DMS 273 (cell line): Measurements from ENCODE around the gene LYVE1.
A peak's percentile ranks its signal among the peaks of the same experiment; 100 is the strongest.
"Not testable (repeated sequence)": the region's sequence is repeated elsewhere in the genome, so short reads cannot be mapped to it uniquely, and the experiment has no call there.

Experiments
- DNase-seq: peaks from one replicate; lab custom pipeline; 2025; ENCODE audit not compliant: unreplicated experiment; lab: John Stamatoyannopoulos, UW

The LYVE1 gene

GRCh38 chr11:10568486-10568941, at the start of gene LYVE1:
Gene LYVE1 (minus strand): TSS chr11:10568665. CDS start chr11:10568532, 133 bp downstream.
- no peak for DNase-seq

- no peak for DNase-seq
Measured at GRCh38 chr11:10617551-10617950, 49.1 kb upstream of the LYVE1 start.

GRCh38 chr11:10611979-10612862, 43.8 kb upstream of the LYVE1 start:
- DNase-seq = no peak

- DNase-seq = no peak
Measured at GRCh38 chr11:10609636-10610035, 41.2 kb upstream of the LYVE1 start.

- DNase-seq = no peak
Measured at GRCh38 chr11:10608584-10608983, 40.1 kb upstream of the LYVE1 start.

- DNase-seq = no peak
Measured at GRCh38 chr11:10607462-10608132, 39.1 kb upstream of the LYVE1 start.

GRCh38 chr11:10606536-10607208, 38.2 kb upstream of the LYVE1 start:
- DNase-seq = no peak

GRCh38 chr11:10605941-10606381, 37.5 kb upstream of the LYVE1 start:
- DNase-seq = no peak

GRCh38 chr11:10604798-10605197, 36.3 kb upstream of the LYVE1 start:
- DNase-seq = no peak

GRCh38 chr11:10604340-10604748, 35.9 kb upstream of the LYVE1 start:
- no peak for DNase-seq

- no peak for DNase-seq
Measured at GRCh38 chr11:10603721-10604297, 35.3 kb upstream of the LYVE1 start.

- no peak for DNase-seq
Measured at GRCh38 chr11:10602945-10603344, 34.5 kb upstream of the LYVE1 start.

- DNase-seq = no peak
Measured at GRCh38 chr11:10602366-10602765, 33.9 kb upstream of the LYVE1 start.

GRCh38 chr11:10601837-10602236, 33.4 kb upstream of the LYVE1 start:
- DNase-seq = peak; percentile 2

GRCh38 chr11:10600570-10601248, 32.2 kb upstream of the LYVE1 start:
- DNase-seq = peak; percentile 9

GRCh38 chr11:10599388-10600175, 31.1 kb upstream of the LYVE1 start:
- DNase-seq = peak; percentile 14

- no peak for DNase-seq
Measured at GRCh38 chr11:10598816-10599215, 30.4 kb upstream of the LYVE1 start.

- DNase-seq = no peak
Measured at GRCh38 chr11:10597877-10598351, 29.4 kb upstream of the LYVE1 start.

GRCh38 chr11:10595840-10596239, 27.4 kb upstream of the LYVE1 start:
- not testable (repeated sequence) for DNase-seq

- no peak for DNase-seq
Measured at GRCh38 chr11:10594407-10594806, 25.9 kb upstream of the LYVE1 start.
